GM12873 (cell line): ENCODE measurements around the gene SOX6.

Source experiments
- CTCF ChIP-seq: IDR thresholded peaks from 2 replicates; pipeline ENCODE4 v1.5.1; 2012; ENCODE audit warnings: low read depth, mild to moderate bottlenecking, moderate library complexity, low read length, control low read depth; ENCODE audit not compliant: insufficient read depth; ENCODE audit errors: missing control alignments

The SOX6 gene

GRCh38 chr11:16271258-16271657 lies 85.1 kb downstream of the SOX6 start:
- no peak for TF ChIP-seq CTCF

- no peak for TF ChIP-seq CTCF
These were observed 90.3 kb downstream of the SOX6 start for GRCh38 chr11:16266021-16266420.

GRCh38 chr11:16265022-16265421 lies 91.3 kb downstream of the SOX6 start:
- no peak for TF ChIP-seq CTCF

GRCh38 chr11:16262645-16262955 lies 93.7 kb downstream of the SOX6 start:
- TF ChIP-seq CTCF: no peak

GRCh38 chr11:16261836-16262644 lies 94.3 kb downstream of the SOX6 start:
- TF ChIP-seq CTCF: no peak

- no peak for TF ChIP-seq CTCF
These were observed 104.0 kb downstream of the SOX6 start for GRCh38 chr11:16252373-16252772.

- TF ChIP-seq CTCF: no peak
These were observed 108.1 kb downstream of the SOX6 start for GRCh38 chr11:16248248-16248647.
